CD4-positive, alpha-beta T cell treated with Interleukin-4 for 4 hours (primary cell): ENCODE data around the gene OSBPL8.
A peak's percentile ranks its signal among the peaks of the same experiment; 100 is the strongest.

Experiments used
- DNase-seq: peaks from one replicate; pipeline ENCODE4 v3.0.0-alpha.2; 2020

The OSBPL8 gene

GRCh38 chr12:76559400-76560085, at the start of gene OSBPL8:
OSBPL8 (minus strand) TSS chr12:76559771; CDS start chr12:76487551, 72,220 bp downstream.
- peak; percentile 94 for DNase-seq

- no peak for DNase-seq
Observed at GRCh38 chr12:76608070-76608469, 48.5 kb upstream of the OSBPL8 start.

GRCh38 chr12:76595056-76595455, 35.5 kb upstream of the OSBPL8 start:
- no peak for DNase-seq

- DNase-seq = no peak
Observed at GRCh38 chr12:76591476-76591875, 31.9 kb upstream of the OSBPL8 start.

- no peak for DNase-seq
Observed at GRCh38 chr12:76590131-76590530, 30.6 kb upstream of the OSBPL8 start.

GRCh38 chr12:76588881-76589565, 29.5 kb upstream of the OSBPL8 start:
- DNase-seq = no peak

GRCh38 chr12:76587428-76588178, 28.0 kb upstream of the OSBPL8 start:
- no peak for DNase-seq

- DNase-seq = peak; percentile 63
Observed at GRCh38 chr12:76586764-76587395, 27.3 kb upstream of the OSBPL8 start.

GRCh38 chr12:76583301-76583700, 23.7 kb upstream of the OSBPL8 start:
- no peak for DNase-seq

- DNase-seq = no peak
Observed at GRCh38 chr12:76573840-76574373, 14.3 kb upstream of the OSBPL8 start.

GRCh38 chr12:76571256-76571655, 11.7 kb upstream of the OSBPL8 start:
- DNase-seq = no peak

- DNase-seq = no peak
Observed at GRCh38 chr12:76569685-76570604, 10.4 kb upstream of the OSBPL8 start.

- no peak for DNase-seq
Observed at GRCh38 chr12:76568888-76569551, 9.4 kb upstream of the OSBPL8 start.

- DNase-seq = no peak
Observed at GRCh38 chr12:76568130-76568529, 8.6 kb upstream of the OSBPL8 start.

- no peak for DNase-seq
Observed at GRCh38 chr12:76563061-76563460, 3.5 kb upstream of the OSBPL8 start.

- no peak for DNase-seq
Observed at GRCh38 chr12:76562130-76562529, 2.6 kb upstream of the OSBPL8 start.

GRCh38 chr12:76560086-76560491, 518 bp upstream of the OSBPL8 start:
- DNase-seq = no peak

- DNase-seq = peak; percentile 85
Observed at GRCh38 chr12:76558684-76559399, 729 bp downstream of the OSBPL8 start.

GRCh38 chr12:76556368-76556767, 3.2 kb downstream of the OSBPL8 start:
- DNase-seq = peak; percentile 67

GRCh38 chr12:76555797-76556196, 3.8 kb downstream of the OSBPL8 start:
- DNase-seq = no peak
